ENCODE results near the gene NRGN.

- TF ChIP-seq CTCF (IDR thresholded peaks at IDR 0.05) (no peak), POLR2A (IDR thresholded peaks at IDR 0.05) (no peak)
Measured at GRCh38 chr11:124707829-124708228, 31.9 kb upstream of the NRGN start.
